HCT116 (cell line): ENCODE data around the gene BOC. TPM values are rescaled to one million over a fixed set of nuclear protein-coding genes. Genes with fewer than 3 reads are reported as not detected.

Experiments
- ATAC-seq: fragments of 200-7000 bp; cut with Tn5 transposase; 2 replicates; pipeline ENCODE4 v1.9.1; 2020; ENCODE audit warnings: mild to moderate bottlenecking, moderate library complexity
- BruUV-seq: library from RNA; stranded (reverse); fragments of 400-500 nt; replicated peaks from 2 replicates; lab custom pipeline; 2021; lab: Mats Ljungman, UMichigan
- CTCF ChIA-PET: fragments of 300-600 bp; sonication (Branson Sonifier 250); formaldehyde crosslinking; loops from one replicate; lab custom pipeline; 2021; ENCODE audit warnings: antibody characterized with exemption; lab: Charles Lee
- POLR2A ChIA-PET: fragments of 300-600, 350-600 bp; sonication (Branson Sonifier 250); formaldehyde crosslinking; loops from one replicate; lab custom pipeline; 2021; ENCODE audit warnings: antibody characterized with exemption; lab: Charles Lee
- RAD21 ChIA-PET, 2 experiments: fragments of 300-600 bp; sonication (Branson Sonifier 250); formaldehyde crosslinking; loops; one replicate each; lab custom pipeline; 2023; ENCODE audit warnings: low total read pairs in 2 of 2; ENCODE audit not compliant: uncharacterized antibody in 2 of 2, unreplicated experiment in 2 of 2, low non-redundant PET in 1 of 2; lab: Charles Lee
- DNase-seq: peaks from one replicate; pipeline ENCODE4 v3.0.0-alpha.2; 2010; ENCODE audit warnings: low read depth, low spot score
- H2AFZ ChIP-seq: fragments of 200-600 bp; shearing (Covaris generic), sonication (generic); 2 replicates; pipeline ENCODE4 v1.6.1; 2017; ENCODE audit warnings: low read depth, mixed run types, mixed read lengths, antibody characterized with exemption, low read length; ENCODE audit not compliant: poor library complexity, severe bottlenecking
- H3K27ac ChIP-seq: 2 replicates; pipeline ENCODE4 v1.5.1; 2012; ENCODE audit warnings: low read depth, low read length
- H3K27me3 ChIP-seq: fragments of 200-600 bp; sonication (generic); 2 replicates; pipeline ENCODE4 v1.6.1; 2016; ENCODE audit warnings: mixed run types, low read length, mixed read lengths; ENCODE audit not compliant: insufficient read depth
- H3K36me3 ChIP-seq, 2 experiments: fragments of 200-500 bp in 1 of 2; fragments of 200-600 bp in 1 of 2; sonication (Bioruptor generic) in 1 of 2; sonication (generic) in 1 of 2; 2 replicates each; pipeline versions ENCODE4 v1.5.1 to v1.6.1; 2014 to 2016; ENCODE audit warnings: low read length in 2 of 2, inconsistent platforms in 1 of 2, mixed read lengths in 1 of 2, mixed run types in 1 of 2; ENCODE audit not compliant: insufficient read depth in 2 of 2, control insufficient read depth in 1 of 2
- H3K4me1 ChIP-seq, 2 experiments: fragments of 200-600 bp in 1 of 2; sonication (generic) in 1 of 2; 2 replicates each; pipeline versions ENCODE4 v1.5.1 to v1.6.1; 2012 to 2017; ENCODE audit warnings: low read length in 2 of 2, inconsistent platforms in 1 of 2, mild to moderate bottlenecking in 1 of 2, mixed read lengths in 1 of 2, mixed run types in 1 of 2, moderate library complexity in 1 of 2; ENCODE audit not compliant: insufficient read depth in 2 of 2, control insufficient read depth in 1 of 2
- H3K4me2 ChIP-seq: fragments of 200-600 bp; sonication (generic); 2 replicates; pipeline ENCODE4 v1.6.1; 2017; ENCODE audit warnings: mixed run types, low read length, mixed read lengths
- H3K4me3 ChIP-seq, 2 experiments: fragments of 200-600 bp in 1 of 2; sonication (generic) in 1 of 2; replicated peaks in 1 of 2; 2 replicates each; pipeline ENCODE4 v1.5.1; 2011 to 2016; ENCODE audit warnings: low read length in 2 of 2, control low read depth in 1 of 2, low read depth in 1 of 2, mild to moderate bottlenecking in 1 of 2, mixed read lengths in 1 of 2, mixed run types in 1 of 2
- H3K79me2 ChIP-seq: fragments of 200-600 bp; sonication (generic); 2 replicates; pipeline ENCODE4 v1.6.1; 2017; ENCODE audit warnings: mild to moderate bottlenecking, mixed run types, low read length, moderate library complexity, mixed read lengths; ENCODE audit not compliant: insufficient read depth
- H3K9ac ChIP-seq: fragments of 200-600 bp; sonication (generic); 2 replicates; pipeline ENCODE4 v1.6.1; 2016; ENCODE audit warnings: low read length, mixed read lengths
- H3K9me2 ChIP-seq: fragments of 200-600 bp; sonication (generic), shearing (Covaris generic); 2 replicates; pipeline ENCODE4 v1.6.1; 2017; ENCODE audit warnings: mixed run types, mild to moderate bottlenecking, moderate library complexity; ENCODE audit not compliant: insufficient read depth
- H3K9me3 ChIP-seq, 2 experiments: fragments of 200-500 bp in 1 of 2; fragments of 200-600 bp in 1 of 2; sonication (Bioruptor generic) in 1 of 2; sonication (generic) in 1 of 2; 2 replicates each; pipeline ENCODE4 v1.6.1; 2014 to 2017; ENCODE audit warnings: low read length in 2 of 2, mixed read lengths in 2 of 2, inconsistent platforms in 1 of 2, low read depth in 1 of 2, mild to moderate bottlenecking in 1 of 2, mixed run types in 1 of 2, moderate library complexity in 1 of 2; ENCODE audit not compliant: control insufficient read depth in 1 of 2, insufficient read depth in 1 of 2
- H4K20me1 ChIP-seq: fragments of 200-600 bp; sonication (generic), shearing (Covaris generic); 2 replicates; pipeline ENCODE4 v1.6.1; 2017; ENCODE audit warnings: mixed run types, mild to moderate bottlenecking, moderate library complexity; ENCODE audit not compliant: insufficient read depth
- ATF3 ChIP-seq: IDR thresholded peaks from 2 replicates; pipeline ENCODE4 v1.6.1; 2012
- CBX3 ChIP-seq: IDR thresholded peaks from 2 replicates; pipeline ENCODE4 v1.6.1; 2012; ENCODE audit warnings: low read depth
- CEBPB ChIP-seq: IDR thresholded peaks from 2 replicates; pipeline ENCODE4 v1.6.1; 2012; ENCODE audit warnings: low read depth
- EGR1 ChIP-seq: IDR thresholded peaks from 2 replicates; pipeline ENCODE4 v1.6.1; 2012; ENCODE audit warnings: low read depth
- ELF1 ChIP-seq: IDR thresholded peaks from 2 replicates; pipeline ENCODE4 v1.6.1; 2012; ENCODE audit warnings: low read depth, borderline replicate concordance
- EZH2 ChIP-seq: fragments of 200-600 bp; sonication (generic); IDR thresholded peaks from 2 replicates; pipeline ENCODE4 v1.6.1; 2017; ENCODE audit warnings: antibody characterized with exemption, mixed run types
- EZH2phosphoT487 ChIP-seq: fragments of 200-600 bp; IDR thresholded peaks from 2 replicates; pipeline ENCODE4 v1.6.1; 2018; ENCODE audit warnings: antibody characterized with exemption, borderline replicate concordance
- FOSL1 ChIP-seq: IDR thresholded peaks from 2 replicates; pipeline ENCODE4 v1.6.1; 2012; ENCODE audit warnings: low read depth
- JUND ChIP-seq: IDR thresholded peaks from 2 replicates; pipeline ENCODE4 v1.6.1; 2012
- MAX ChIP-seq: IDR thresholded peaks from 2 replicates; pipeline ENCODE4 v1.6.1; 2012
- POLR2A ChIP-seq: IDR thresholded peaks from 2 replicates; pipeline ENCODE4 v1.7.0; 2011; ENCODE audit warnings: borderline replicate concordance; ENCODE audit not compliant: insufficient read depth, insufficient read length; ENCODE audit errors: extremely low read depth
- POLR2AphosphoS5 ChIP-seq: IDR thresholded peaks from 2 replicates; pipeline ENCODE4 v1.6.1; 2011; ENCODE audit warnings: mild to moderate bottlenecking, low read depth, low read length, moderate library complexity
- RAD21 ChIP-seq: IDR thresholded peaks from 2 replicates; pipeline ENCODE4 v1.6.1; 2012; ENCODE audit warnings: low read depth, mild to moderate bottlenecking
- REST ChIP-seq: IDR thresholded peaks from 2 replicates; pipeline ENCODE4 v1.6.1; 2012; ENCODE audit warnings: low read depth
- SIN3A ChIP-seq: IDR thresholded peaks from 2 replicates; pipeline ENCODE4 v1.6.1; 2012; ENCODE audit warnings: low read depth
- SP1 ChIP-seq: IDR thresholded peaks from 2 replicates; pipeline ENCODE4 v1.6.1; 2012; ENCODE audit warnings: low read depth
- TCF7L2 ChIP-seq: IDR thresholded peaks from 2 replicates; pipeline ENCODE4 v1.7.0; 2011; ENCODE audit warnings: borderline replicate concordance, inconsistent platforms; ENCODE audit not compliant: insufficient read depth, insufficient read length; ENCODE audit errors: extremely low read depth
- YY1 ChIP-seq: IDR thresholded peaks from 2 replicates; pipeline ENCODE4 v1.6.1; 2011; ENCODE audit warnings: low read length, low read depth, moderate library complexity, mild to moderate bottlenecking; ENCODE audit not compliant: insufficient replicate concordance; ENCODE audit errors: extremely low read depth
- ZFX ChIP-seq: fragments of 450-650 bp; IDR thresholded peaks from 2 replicates; pipeline ENCODE4 v1.6.1; 2017
- ZNF274 ChIP-seq: fragments of 200-500 bp; sonication (Bioruptor generic); IDR thresholded peaks from 2 replicates; pipeline ENCODE4 v1.6.1; 2014; ENCODE audit warnings: mild to moderate bottlenecking, low read depth, low read length, inconsistent platforms
- intact Hi-C: fragments of 100-400 bp; cut with micrococcal nuclease; formaldehyde crosslinking; loops from 2 replicates; pipeline ENCODE4 v1.10.0; 2022
- total RNA-seq: library from RNA; stranded (reverse); gene quantifications from one replicate; pipeline ENCODE4 v1.2.1, GENCODE V29; 2021; ENCODE audit not compliant: unreplicated experiment

The BOC gene
- total RNA-seq, 1 experiment from 2014 or later, result 3.3 TPM

DNA sequence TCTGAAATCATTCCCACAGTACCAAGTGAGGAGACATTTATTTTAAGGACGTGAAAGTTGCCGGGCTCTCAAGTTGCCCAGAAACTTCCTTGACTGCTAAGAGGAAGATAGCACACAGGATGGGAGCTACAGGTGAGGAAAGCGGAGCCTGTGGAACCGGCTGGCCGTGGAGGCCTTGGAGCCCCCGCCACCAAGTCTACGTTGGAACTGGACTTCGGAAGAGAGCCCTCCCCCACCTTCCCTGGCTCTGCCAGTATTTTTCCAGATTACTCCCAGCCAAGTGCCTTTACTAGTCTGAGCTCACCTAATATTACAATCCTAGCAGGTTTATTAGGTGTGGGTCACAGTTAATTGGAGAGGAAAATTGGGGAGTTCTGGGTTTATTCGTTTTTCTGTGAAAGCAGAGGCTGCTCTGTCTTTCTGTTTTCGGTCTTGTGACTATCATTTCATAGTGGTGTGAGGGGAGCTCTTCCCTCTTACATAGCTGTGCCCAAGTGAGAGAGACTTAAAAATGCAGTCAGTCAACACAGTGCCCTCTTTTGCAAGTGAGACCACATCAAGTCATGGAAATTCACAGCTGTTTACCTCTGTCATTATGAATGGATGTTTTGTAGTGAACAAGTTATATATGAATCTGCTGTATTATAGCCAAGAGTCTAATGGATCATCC lies 6.8 kb downstream of the BOC start:
- no peak overlapping the region for H3K4me2 ChIP-seq

More for the DNA sequence above, 6.8 kb downstream of the BOC start:
- Histone ChIP-seq H3K9me3 (no peaks in the 10 kb centered on the region), H3K9me2 (no peaks in the 10 kb centered on the region), H3K9ac (no peak overlapping the region), H3K36me3 (no peaks in the 10 kb centered on the region), H2AFZ (no peak overlapping the region), H3K27ac (no peak overlapping the region), H3K4me3 (no peak overlapping the region), H3K4me1 (no peaks in the 10 kb centered on the region), H4K20me1 (no peaks in the 10 kb centered on the region), H3K79me2 (no peaks in the 10 kb centered on the region), H3K27me3 (no peaks in the 10 kb centered on the region)
- CTCF ChIA-PET, result no interaction called here
- intact Hi-C loops, result no loop called here
- POLR2A ChIA-PET, result no interaction called here
- TF ChIP-seq EGR1, result no peak
- no peak for TF ChIP-seq ELF1
- TF ChIP-seq YY1, result no peak
- TF ChIP-seq CEBPB, result no peak
- no peak for TF ChIP-seq CBX3
- TF ChIP-seq MAX, result no peak
- TF ChIP-seq REST, result no peak
- no peak for TF ChIP-seq EZH2phosphoT487
- TF ChIP-seq JUND, result no peak
- TF ChIP-seq SP1, result no peak
- no peak for TF ChIP-seq ATF3
- no peak for TF ChIP-seq RAD21
- no peak for TF ChIP-seq POLR2A
- TF ChIP-seq TCF7L2, result no peak
- TF ChIP-seq SIN3A, result no peak
- TF ChIP-seq FOSL1, result no peak
- TF ChIP-seq ZFX, result no peak
- no peak for TF ChIP-seq POLR2AphosphoS5
- TF ChIP-seq EZH2, result no peak
- no peak for TF ChIP-seq ZNF274
- ATAC-seq (no peak), DNase-seq (no peak)
- RAD21 ChIA-PET, result no interaction called here
- no TSS peak for BruUV-seq
